BLaER1 treated with 17β-estradiol and CSF1 and Interleukin-3, amounts not matched to agents 10 nM and 100 nM (cell line): ENCODE results near the gene CTNNA3.

Experiments
- H3K27ac ChIP-seq, 11 experiments: shearing (Covaris generic); formaldehyde crosslinking; 2 replicates each; pipeline ENCODE4 v1.8.1; 2022
- H3K27me3 ChIP-seq, 11 experiments: shearing (Covaris generic); formaldehyde crosslinking; 2 replicates each; pipeline ENCODE4 v1.8.1; 2022
- H3K36me3 ChIP-seq, 11 experiments: shearing (Covaris generic); formaldehyde crosslinking; 2 replicates each; pipeline ENCODE4 v1.8.1; 2022
- H3K4me1 ChIP-seq, 10 experiments: shearing (Covaris generic); formaldehyde crosslinking; 2 replicates each; pipeline ENCODE4 v1.8.1; 2022
- H3K4me2 ChIP-seq, 11 experiments: shearing (Covaris generic); formaldehyde crosslinking; 2 replicates each; pipeline ENCODE4 v1.8.1; 2022
- H3K4me3 ChIP-seq, 10 experiments: shearing (Covaris generic); formaldehyde crosslinking; 2 replicates each; pipeline ENCODE4 v1.8.1; 2022
- H3K9ac ChIP-seq, 11 experiments: shearing (Covaris generic); formaldehyde crosslinking; 2 replicates each; pipeline ENCODE4 v1.8.1; 2022
- H3K9me3 ChIP-seq, 11 experiments: shearing (Covaris generic); formaldehyde crosslinking; replicated peaks in 1 of 11; 2 replicates each; pipeline ENCODE4 v1.8.1; 2022
- H4K20me1 ChIP-seq, 11 experiments: shearing (Covaris generic); formaldehyde crosslinking; 2 replicates each; pipeline ENCODE4 v1.8.1; 2022
- Cebpa-rat ChIP-seq, 11 experiments: shearing (Covaris generic); IDR thresholded peaks; 2 replicates each; pipeline ENCODE4 v1.8.1; 2022

Gene CTNNA3

DNA sequence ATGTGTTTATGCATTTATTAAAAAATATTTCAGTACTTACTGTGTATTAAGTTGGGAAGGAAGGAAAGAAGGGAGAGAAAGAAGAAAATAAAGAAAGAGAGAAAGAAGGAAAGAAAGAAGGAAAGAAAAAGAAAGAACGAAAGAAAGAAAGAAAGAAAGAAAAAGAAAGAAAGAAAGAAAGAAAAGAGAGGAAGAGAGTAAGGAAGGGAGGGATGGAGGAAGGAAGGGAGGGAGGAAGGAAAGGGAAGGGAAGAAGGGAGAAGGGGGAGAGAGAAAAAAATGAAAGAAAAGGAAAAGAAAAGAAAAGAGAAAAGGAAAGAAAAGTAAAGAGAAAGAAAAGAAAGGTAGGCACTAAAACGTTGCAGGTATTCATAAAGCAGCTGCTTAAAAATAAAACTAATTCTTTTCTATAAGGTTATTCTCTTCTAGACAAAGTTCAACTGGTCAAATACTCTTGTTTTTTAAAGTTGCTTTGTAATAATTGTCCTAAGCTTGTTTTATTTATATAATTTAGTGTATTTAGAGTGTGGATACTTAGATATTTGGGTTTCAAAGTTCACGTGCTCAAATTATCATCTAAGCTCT is 1473.4 kb downstream of the CTNNA3 start:
- Histone ChIP-seq H3K36me3 (no peaks in the 10 kb centered on the region), H3K27me3 (no peaks in the 10 kb centered on the region), H3K27ac (no peak overlapping the region), H3K4me2 (no peak overlapping the region), H3K9ac (no peak overlapping the region), H3K4me1 (no peaks in the 10 kb centered on the region), H3K9me3 (peaks cover 0 to 7% (median 3%) of the 10 kb centered on the region in 11 experiments; a peak in 5 of 22 replicates), H4K20me1 (no peaks in the 10 kb centered on the region), H3K4me3 (no peak overlapping the region)
- no peak for TF ChIP-seq Cebpa-rat (IDR thresholded peaks at IDR 0.05)

DNA sequence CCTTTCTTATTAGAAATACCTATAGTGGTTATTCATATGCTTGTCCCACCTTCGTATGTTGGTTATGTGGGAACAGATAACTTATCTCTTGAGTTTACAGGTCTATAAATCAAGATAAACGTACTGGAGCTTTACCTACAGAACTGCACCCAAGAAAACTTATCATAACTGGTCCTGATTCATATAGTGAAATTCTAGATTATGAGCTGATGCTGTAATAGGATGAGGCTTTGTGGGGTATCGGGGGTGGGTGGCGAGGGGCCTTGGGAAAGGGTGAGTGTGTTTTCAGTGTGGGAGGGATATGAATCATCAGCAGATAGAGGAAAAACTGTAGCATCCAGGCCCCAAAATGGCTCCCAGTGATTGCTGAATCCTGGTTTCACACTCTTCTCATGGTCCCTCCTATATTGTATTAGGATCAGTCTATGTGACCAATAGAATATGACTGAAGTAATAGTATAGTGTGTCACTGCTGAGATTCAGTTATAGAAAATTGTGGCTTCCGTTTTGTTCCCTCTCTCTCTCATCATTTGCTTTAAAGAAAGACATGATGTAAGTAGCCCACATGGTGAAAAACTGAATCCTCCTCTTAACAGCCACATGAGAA is 1476.9 kb downstream of the CTNNA3 start:
- H4K20me1 ChIP-seq, result no peaks in the 10 kb centered on the region
- no peaks in the 10 kb centered on the region for H3K36me3 ChIP-seq
- H3K9ac ChIP-seq, result no peak overlapping the region
- no peak for TF ChIP-seq Cebpa-rat (IDR thresholded peaks at IDR 0.05)
- H3K4me2 ChIP-seq, result no peak overlapping the region
- no peak overlapping the region for H3K4me3 ChIP-seq
- H3K27me3 ChIP-seq, result no peaks in the 10 kb centered on the region
- H3K9me3 ChIP-seq, result peaks cover 0 to 8% (median 0%) of the 10 kb centered on the region in 11 experiments; a peak in 1 of 22 replicates
- no peak overlapping the region for H3K27ac ChIP-seq
- no peaks in the 10 kb centered on the region for H3K4me1 ChIP-seq

DNA sequence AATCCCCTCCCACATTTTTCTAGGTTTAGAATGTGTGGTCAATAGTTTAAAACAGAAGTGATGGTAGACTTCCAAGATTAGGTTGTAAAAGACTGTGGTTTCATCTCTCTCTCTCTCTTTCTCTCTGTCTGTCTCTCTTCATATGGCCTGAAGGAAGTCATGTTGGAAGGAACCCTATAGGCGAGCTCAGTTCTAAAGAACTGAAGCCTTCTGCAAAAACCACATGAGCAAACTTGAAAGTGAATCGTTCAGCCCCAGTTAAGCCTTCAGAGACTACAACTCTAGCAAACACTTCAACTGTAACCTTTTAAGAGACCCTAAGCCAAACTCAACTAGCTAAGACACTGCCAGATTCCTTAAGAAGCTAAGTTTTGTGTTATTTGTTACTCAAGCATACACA is 1477.7 kb downstream of the CTNNA3 start:
- H3K9ac ChIP-seq, result no peak overlapping the region
- no peak overlapping the region for H3K4me3 ChIP-seq
- H3K27ac ChIP-seq, result no peak overlapping the region
- no peaks in the 10 kb centered on the region for H4K20me1 ChIP-seq
- no peak for TF ChIP-seq Cebpa-rat (IDR thresholded peaks at IDR 0.05)
- no peaks in the 10 kb centered on the region for H3K4me1 ChIP-seq
- no peaks in the 10 kb centered on the region for H3K27me3 ChIP-seq
- H3K4me2 ChIP-seq, result no peak overlapping the region
- peaks cover 0 to 8% (median 0%) of the 10 kb centered on the region in 11 experiments; a peak in 1 of 22 replicates for H3K9me3 ChIP-seq
- no peaks in the 10 kb centered on the region for H3K36me3 ChIP-seq

DNA sequence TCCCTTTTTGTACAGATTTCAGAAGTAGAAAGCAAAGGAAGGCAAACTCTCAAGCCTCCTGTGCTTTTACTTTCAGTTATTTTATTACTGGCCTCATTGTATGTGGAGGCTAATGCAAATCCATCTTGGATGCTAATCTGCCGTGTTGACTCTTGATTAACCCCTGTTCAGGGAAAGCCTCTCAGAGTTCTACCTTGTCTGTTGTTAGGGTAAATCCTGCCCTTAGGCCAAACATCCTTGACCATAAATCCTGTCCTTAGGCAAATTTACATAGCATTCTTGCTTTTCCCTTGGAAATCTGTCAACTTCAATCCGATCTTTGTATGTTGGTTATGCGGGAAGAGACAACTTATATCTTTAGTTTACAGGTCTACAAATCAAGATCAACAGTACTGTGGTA is 1480.1 kb downstream of the CTNNA3 start:
- Histone ChIP-seq H3K4me2 (no peak overlapping the region), H4K20me1 (no peaks in the 10 kb centered on the region), H3K27ac (no peak overlapping the region), H3K9me3 (peaks cover 0 to 8% (median 0%) of the 10 kb centered on the region in 11 experiments; a peak in 1 of 22 replicates), H3K9ac (no peak overlapping the region), H3K27me3 (no peaks in the 10 kb centered on the region), H3K4me3 (no peak overlapping the region), H3K36me3 (no peaks in the 10 kb centered on the region), H3K4me1 (no peaks in the 10 kb centered on the region)
- TF ChIP-seq Cebpa-rat (IDR thresholded peaks at IDR 0.05), result no peak

DNA sequence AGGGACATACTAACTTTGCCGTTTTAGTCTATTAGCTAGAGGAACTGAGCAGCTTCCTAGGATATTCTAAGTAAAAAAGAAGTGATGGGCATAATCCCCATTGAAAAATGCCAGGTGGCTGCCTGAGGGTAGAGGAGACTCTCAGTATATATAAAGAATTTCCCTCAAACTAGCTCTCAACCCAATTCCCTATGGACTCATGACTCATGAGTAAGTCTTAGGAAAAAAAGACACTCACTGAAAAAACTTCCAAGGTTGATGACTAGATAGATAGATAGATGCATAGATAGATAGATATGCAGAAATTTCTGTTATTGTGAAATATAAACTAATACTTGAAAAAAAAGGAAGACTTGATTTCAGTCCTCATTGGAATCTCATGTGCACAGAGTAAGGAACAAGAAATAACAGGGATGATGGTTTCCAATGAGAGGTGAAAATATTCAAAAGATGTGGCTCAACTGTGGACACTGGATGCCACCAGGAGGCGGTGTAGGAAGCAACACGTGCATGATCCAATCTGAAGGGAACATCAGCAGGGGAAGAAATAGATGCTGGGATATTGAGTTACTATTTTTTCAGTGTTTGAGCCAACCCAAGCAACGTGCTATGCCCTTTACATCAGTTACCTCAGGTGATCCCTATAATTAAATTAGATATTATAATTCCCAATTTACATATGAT is 1481.1 kb downstream of the CTNNA3 start:
- no peak overlapping the region for H3K4me2 ChIP-seq
- H3K27ac ChIP-seq, result no peak overlapping the region
- no peaks in the 10 kb centered on the region for H4K20me1 ChIP-seq
- H3K4me3 ChIP-seq, result no peak overlapping the region
- H3K9ac ChIP-seq, result no peak overlapping the region
- H3K9me3 ChIP-seq, result peaks cover 0 to 8% (median 0%) of the 10 kb centered on the region in 11 experiments; a peak in 1 of 22 replicates
- H3K27me3 ChIP-seq, result no peaks in the 10 kb centered on the region
- H3K36me3 ChIP-seq, result no peaks in the 10 kb centered on the region
- no peak for TF ChIP-seq Cebpa-rat (IDR thresholded peaks at IDR 0.05)
- H3K4me1 ChIP-seq, result no peaks in the 10 kb centered on the region

DNA sequence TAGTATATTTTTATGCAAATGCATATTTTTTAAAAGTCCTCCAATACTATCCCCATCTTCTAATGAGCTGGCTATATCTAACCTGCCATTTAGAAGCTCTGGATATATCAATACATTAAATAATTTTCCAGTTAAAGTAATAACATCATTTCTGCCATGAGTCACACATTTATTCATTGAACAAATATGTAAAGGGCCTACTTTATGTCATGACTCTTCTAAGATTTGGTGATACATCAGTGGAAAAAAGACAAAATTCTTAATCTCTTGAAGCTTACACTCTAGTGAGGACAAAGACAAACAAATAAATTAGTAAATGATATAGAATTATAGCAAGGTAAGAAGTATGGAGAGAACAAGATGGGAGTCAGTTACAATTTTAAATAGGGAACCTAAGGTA is 1487.0 kb downstream of the CTNNA3 start:
- H3K27ac ChIP-seq, result no peak overlapping the region
- H3K36me3 ChIP-seq, result no peaks in the 10 kb centered on the region
- no peaks in the 10 kb centered on the region for H3K9me3 ChIP-seq
- TF ChIP-seq Cebpa-rat (IDR thresholded peaks at IDR 0.05), result no peak
- H4K20me1 ChIP-seq, result no peaks in the 10 kb centered on the region
- no peaks in the 10 kb centered on the region for H3K4me1 ChIP-seq
- no peak overlapping the region for H3K9ac ChIP-seq
- no peaks in the 10 kb centered on the region for H3K27me3 ChIP-seq
- H3K4me2 ChIP-seq, result no peak overlapping the region
- no peak overlapping the region for H3K4me3 ChIP-seq

DNA sequence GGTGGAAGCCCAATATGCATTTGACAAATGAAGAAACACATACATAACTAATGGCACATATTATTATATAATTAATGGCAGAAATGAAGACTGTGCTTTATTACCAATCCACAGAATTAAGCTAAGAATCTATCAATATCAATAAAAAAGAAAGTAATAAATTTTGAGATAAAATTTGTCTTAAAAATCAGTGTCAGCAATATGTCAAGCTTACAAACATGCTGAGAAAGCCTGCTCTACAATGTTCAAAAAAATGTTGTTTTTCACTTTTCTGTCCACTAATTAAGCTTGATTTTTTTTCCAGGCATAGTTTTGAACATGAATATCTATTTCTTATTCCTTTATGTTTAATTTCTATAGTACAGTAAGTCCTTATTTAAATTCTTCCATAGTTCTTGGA is 1491.2 kb downstream of the CTNNA3 start:
- Histone ChIP-seq H4K20me1 (no peaks in the 10 kb centered on the region), H3K9me3 (no peaks in the 10 kb centered on the region), H3K9ac (no peak overlapping the region), H3K36me3 (no peaks in the 10 kb centered on the region), H3K27me3 (no peaks in the 10 kb centered on the region), H3K27ac (no peak overlapping the region), H3K4me1 (no peaks in the 10 kb centered on the region), H3K4me2 (no peak overlapping the region), H3K4me3 (no peak overlapping the region)
- TF ChIP-seq Cebpa-rat (IDR thresholded peaks at IDR 0.05), result no peak

DNA sequence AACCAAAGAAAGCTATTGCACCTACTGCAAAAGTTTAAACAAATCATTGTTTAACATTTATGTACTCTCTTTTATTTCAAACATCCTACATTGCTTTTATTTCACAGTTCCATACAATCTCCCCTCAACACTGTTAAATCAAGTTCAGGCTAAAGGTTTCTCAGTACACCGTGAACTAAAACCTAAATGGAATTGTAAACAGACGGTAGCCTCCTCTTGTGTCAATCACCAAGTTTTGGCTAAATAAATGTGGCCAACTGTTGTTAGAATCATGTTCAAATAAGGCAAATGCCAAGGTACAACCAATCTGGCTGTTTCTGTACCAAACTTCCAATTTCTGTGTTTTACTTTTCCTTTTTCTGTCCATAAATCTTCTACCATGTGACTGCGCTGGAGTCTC is 1493.9 kb downstream of the CTNNA3 start:
- H3K27ac ChIP-seq, result no peak overlapping the region
- H3K4me3 ChIP-seq, result no peak overlapping the region
- no peaks in the 10 kb centered on the region for H3K4me1 ChIP-seq
- H3K9ac ChIP-seq, result no peak overlapping the region
- H3K9me3 ChIP-seq, result no peaks in the 10 kb centered on the region
- TF ChIP-seq Cebpa-rat (IDR thresholded peaks at IDR 0.05), result no peak
- H3K4me2 ChIP-seq, result no peak overlapping the region
- H4K20me1 ChIP-seq, result no peaks in the 10 kb centered on the region
- no peaks in the 10 kb centered on the region for H3K36me3 ChIP-seq
- H3K27me3 ChIP-seq, result no peaks in the 10 kb centered on the region

DNA sequence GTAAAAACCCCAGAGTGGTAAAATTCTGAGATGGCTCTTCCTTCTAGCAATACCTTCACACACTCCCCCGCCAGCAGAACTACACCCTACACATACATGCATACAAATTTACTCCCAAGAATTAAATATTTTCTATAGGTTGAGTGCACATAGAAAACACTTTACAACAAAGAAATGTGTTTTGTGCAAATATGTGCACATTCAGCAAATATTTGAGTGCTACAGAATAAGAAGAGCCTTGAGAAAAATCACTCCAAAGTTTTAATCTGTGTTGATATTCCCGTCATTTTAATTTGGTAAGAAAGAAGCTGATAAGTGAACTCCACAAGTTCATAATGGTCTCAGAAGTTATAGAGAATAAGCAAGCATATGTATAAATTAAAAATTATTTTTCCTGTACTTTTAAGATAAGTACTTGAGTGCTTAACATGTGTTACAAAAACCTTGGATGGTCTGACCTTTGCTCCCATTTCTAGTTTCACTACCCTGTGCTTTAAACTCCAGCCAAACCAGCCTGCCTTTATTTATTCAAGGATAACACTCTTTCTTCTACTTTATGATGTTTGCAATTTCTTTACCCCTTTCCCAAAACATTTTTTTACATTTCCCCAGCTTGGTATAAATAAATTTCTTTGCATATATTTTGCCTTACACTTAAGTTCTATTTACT is 1503.7 kb downstream of the CTNNA3 start:
- Histone ChIP-seq H3K36me3 (no peaks in the 10 kb centered on the region), H3K9me3 (no peaks in the 10 kb centered on the region), H3K27me3 (no peaks in the 10 kb centered on the region), H3K27ac (no peak overlapping the region), H4K20me1 (no peaks in the 10 kb centered on the region), H3K9ac (no peak overlapping the region), H3K4me2 (no peak overlapping the region), H3K4me3 (no peak overlapping the region), H3K4me1 (peaks cover 0 to 6% (median under 1%) of the 10 kb centered on the region in 10 experiments; a peak in 7 of 20 replicates)
- no peak for TF ChIP-seq Cebpa-rat (IDR thresholded peaks at IDR 0.05)
